CD4-positive, CD25-positive, alpha-beta regulatory T cell (primary cell): Measurements from ENCODE around the gene GGT5. TPM values are rescaled to one million over a fixed set of nuclear protein-coding genes. Genes with fewer than 3 reads are reported as not detected.

Experiments used
- ATAC-seq, 2 donors: fragments of 150-1000 bp; cut with Tn5 transposase; one replicate each; pipeline ENCODE4 v1.10.0; 2021; ENCODE audit warnings: low read depth in 2 of 2, moderate number of reproducible peaks in 2 of 2, moderate library complexity in 1 of 2
- DNase-seq, 3 donors: peaks; one replicate each; pipeline versions ENCODE4 v3.0.0 to v3.0.0-alpha.2; 2012 to 2022; ENCODE audit warnings: mixed read lengths in 1 of 3
- H3K27ac ChIP-seq: one replicate; pipeline ENCODE4 v1.7.0; 2013; ENCODE audit warnings: mild to moderate bottlenecking, low read length; ENCODE audit not compliant: insufficient read depth, poor library complexity, severe bottlenecking
- H3K27me3 ChIP-seq: one replicate; pipeline ENCODE4 v1.7.0; 2013; ENCODE audit warnings: low read length; ENCODE audit not compliant: control insufficient read depth, insufficient read depth
- H3K36me3 ChIP-seq: one replicate; pipeline ENCODE4 v1.7.0; 2013; ENCODE audit warnings: mild to moderate bottlenecking, low read length, moderate library complexity; ENCODE audit not compliant: control insufficient read depth, insufficient read depth
- H3K4me1 ChIP-seq: 2 replicates; pipeline ENCODE4 v1.7.0; 2013; ENCODE audit warnings: mild to moderate bottlenecking, low read length; ENCODE audit not compliant: insufficient read depth, control insufficient read depth, poor library complexity, severe bottlenecking
- H3K4me3 ChIP-seq: one replicate; pipeline ENCODE4 v1.7.0; 2013; ENCODE audit warnings: low read depth, mild to moderate bottlenecking, low read length, moderate library complexity
- H3K9me3 ChIP-seq, 2 experiments: 1 replicate in 1 of 2; 2 replicates in 1 of 2; pipeline ENCODE4 v1.7.0; 2013; ENCODE audit warnings: low read length in 2 of 2, mild to moderate bottlenecking in 1 of 2, moderate library complexity in 1 of 2; ENCODE audit not compliant: control insufficient read depth in 2 of 2
- H3K27ac Mint-ChIP-seq, 3 donors: one replicate each; pipeline ENCODE4 v1.8.0; 2020 to 2022; ENCODE audit warnings: mild to moderate bottlenecking in 3 of 3, mixed read lengths in 3 of 3, moderate library complexity in 2 of 3
- H3K27me3 Mint-ChIP-seq: one replicate; pipeline ENCODE4 v1.8.0; 2022; ENCODE audit warnings: mild to moderate bottlenecking, mixed read lengths
- H3K36me3 Mint-ChIP-seq: one replicate; pipeline ENCODE4 v1.8.0; 2020; ENCODE audit warnings: mixed read lengths
- H3K4me1 Mint-ChIP-seq, 4 donors: one replicate each; pipeline ENCODE4 v1.8.0; 2020 to 2022; ENCODE audit warnings: mixed read lengths in 4 of 4, mild to moderate bottlenecking in 1 of 4
- H3K4me3 Mint-ChIP-seq, 4 donors: one replicate each; pipeline ENCODE4 v1.8.0; 2020 to 2022; ENCODE audit warnings: mild to moderate bottlenecking in 4 of 4, mixed read lengths in 4 of 4, moderate library complexity in 3 of 4
- H3K9me3 Mint-ChIP-seq, 7 donors: one replicate each; pipeline ENCODE4 v1.8.0; 2020 to 2022; ENCODE audit warnings: mixed read lengths in 7 of 7, mild to moderate bottlenecking in 3 of 7, moderate library complexity in 2 of 7
- polyA plus RNA-seq, 4 donors: library from polyadenylated mRNA; unstranded; fragments of 300-500 nt; fragmentation: Illumina TruSeq; gene quantifications; one replicate each; pipeline ENCODE4 v1.2.3, GENCODE V29; 2021
- total RNA-seq: library from RNA; stranded (reverse); gene quantifications from one replicate; pipeline ENCODE4 v1.2.3, GENCODE V29; 2022

Gene GGT5
- total and polyA plus RNA-seq, 5 donors from 2014 or later: not detected

GRCh38 chr22:24191381-24191841 is 53.5 kb downstream of the GGT5 start:
- H3K36me3 Mint-ChIP-seq: no peaks in the 10 kb centered on the region
- H3K27ac Mint-ChIP-seq: no peak overlapping the region
- peaks cover 0 to 2% (median 0%) of the 10 kb centered on the region in 7 donors for H3K9me3 Mint-ChIP-seq

GRCh38 chr22:24190596-24191208 is 54.2 kb downstream of the GGT5 start:
- peak overlapping the region in 1 of 3 donors; percentile 74 for H3K27ac Mint-ChIP-seq
- no peak for ATAC-seq

More at GRCh38 chr22:24191381-24191841, 53.5 kb downstream of the GGT5 start:
- no peak overlapping the region for H3K4me3 ChIP-seq
- ATAC-seq: no peak
- H3K27me3 ChIP-seq: no peaks in the 10 kb centered on the region
- no peak for DNase-seq
- no peak overlapping the region for H3K4me3 Mint-ChIP-seq
- H3K27me3 Mint-ChIP-seq: peaks cover 4% of the 10 kb centered on the region
- no peak overlapping the region for H3K27ac ChIP-seq
- H3K4me1 Mint-ChIP-seq: no peaks in the 10 kb centered on the region
- H3K36me3 ChIP-seq: no peaks in the 10 kb centered on the region
- H3K4me1 ChIP-seq: no peaks in the 10 kb centered on the region
- no peaks in the 10 kb centered on the region for H3K9me3 ChIP-seq

GRCh38 chr22:24190159-24190540 is 54.7 kb downstream of the GGT5 start:
- Mint-ChIP-seq H3K27me3 (peaks cover 4% of the 10 kb centered on the region), H3K36me3 (no peaks in the 10 kb centered on the region), H3K9me3 (peaks cover 0 to 2% (median 0%) of the 10 kb centered on the region in 7 donors), H3K4me1 (no peaks in the 10 kb centered on the region), H3K4me3 (no peak overlapping the region), H3K27ac (no peak overlapping the region)
- no peak for DNase-seq
- no peak overlapping the region for H3K4me3 ChIP-seq
- ATAC-seq: no peak
- H3K27me3 ChIP-seq: no peaks in the 10 kb centered on the region
- H3K9me3 ChIP-seq: no peaks in the 10 kb centered on the region
- H3K36me3 ChIP-seq: no peaks in the 10 kb centered on the region
- H3K27ac ChIP-seq: no peak overlapping the region
- no peaks in the 10 kb centered on the region for H3K4me1 ChIP-seq

More at GRCh38 chr22:24190596-24191208, 54.2 kb downstream of the GGT5 start:
- no peaks in the 10 kb centered on the region for H3K4me1 Mint-ChIP-seq
- no peak for DNase-seq
- H3K36me3 Mint-ChIP-seq: no peaks in the 10 kb centered on the region
- Histone ChIP-seq H3K36me3 (no peaks in the 10 kb centered on the region), H3K4me3 (no peak overlapping the region), H3K9me3 (no peaks in the 10 kb centered on the region), H3K27ac (no peak overlapping the region), H3K27me3 (no peaks in the 10 kb centered on the region), H3K4me1 (no peaks in the 10 kb centered on the region)
- peaks cover 4% of the 10 kb centered on the region for H3K27me3 Mint-ChIP-seq
- H3K9me3 Mint-ChIP-seq: peaks cover 0 to 2% (median 0%) of the 10 kb centered on the region in 7 donors
- no peak overlapping the region for H3K4me3 Mint-ChIP-seq

- Mint-ChIP-seq H3K9me3 (peaks cover 0 to 2% (median 0%) of the 10 kb centered on the region in 7 donors), H3K27ac (peak overlapping the region in 1 of 3 donors; percentile 14), H3K4me1 (no peaks in the 10 kb centered on the region), H3K36me3 (no peaks in the 10 kb centered on the region), H3K4me3 (no peak overlapping the region), H3K27me3 (peaks cover 4% of the 10 kb centered on the region)
- H3K9me3 ChIP-seq: no peaks in the 10 kb centered on the region
- ATAC-seq: peak in 1 of 2 donors; percentile 23
- H3K27ac ChIP-seq: no peak overlapping the region
- DNase-seq: peak in 1 of 3 donors; percentile 33
- no peak overlapping the region for H3K4me3 ChIP-seq
- no peaks in the 10 kb centered on the region for H3K4me1 ChIP-seq
- H3K27me3 ChIP-seq: no peaks in the 10 kb centered on the region
- H3K36me3 ChIP-seq: no peaks in the 10 kb centered on the region
These were observed 55.4 kb downstream of the GGT5 start for GRCh38 chr22:24189249-24190158.

GRCh38 chr22:24188705-24189248 is 56.1 kb downstream of the GGT5 start:
- H3K27ac Mint-ChIP-seq: no peak overlapping the region

GRCh38 chr22:24187731-24188644 is 56.9 kb downstream of the GGT5 start:
- H3K27ac ChIP-seq: no peak overlapping the region
- Mint-ChIP-seq H3K27me3 (peaks cover 3% of the 10 kb centered on the region), H3K4me3 (no peak overlapping the region), H3K4me1 (no peaks in the 10 kb centered on the region), H3K27ac (no peak overlapping the region), H3K9me3 (peaks cover 0 to 2% (median 0%) of the 10 kb centered on the region in 7 donors), H3K36me3 (no peaks in the 10 kb centered on the region)
- no peak overlapping the region for H3K4me3 ChIP-seq
- no peaks in the 10 kb centered on the region for H3K4me1 ChIP-seq
- no peaks in the 10 kb centered on the region for H3K9me3 ChIP-seq
- H3K27me3 ChIP-seq: no peaks in the 10 kb centered on the region
- no peaks in the 10 kb centered on the region for H3K36me3 ChIP-seq
- DNase-seq (no peak), ATAC-seq (no peak)

More at GRCh38 chr22:24188705-24189248, 56.1 kb downstream of the GGT5 start:
- H3K36me3 ChIP-seq: no peaks in the 10 kb centered on the region
- Mint-ChIP-seq H3K27me3 (peaks cover 4% of the 10 kb centered on the region), H3K4me3 (no peak overlapping the region), H3K9me3 (peaks cover 0 to 2% (median 0%) of the 10 kb centered on the region in 7 donors), H3K36me3 (no peaks in the 10 kb centered on the region), H3K4me1 (no peaks in the 10 kb centered on the region)
- DNase-seq (no peak), ATAC-seq (no peak)
- no peaks in the 10 kb centered on the region for H3K9me3 ChIP-seq
- H3K27me3 ChIP-seq: no peaks in the 10 kb centered on the region
- no peak overlapping the region for H3K4me3 ChIP-seq
- H3K4me1 ChIP-seq: no peaks in the 10 kb centered on the region
- no peak overlapping the region for H3K27ac ChIP-seq
